Measurements from ENCODE around the gene TYK2. TPM values are rescaled to one million over a fixed set of nuclear protein-coding genes. Genes with fewer than 3 reads are reported as not detected.

Gene TYK2
- total RNA-seq, 1 experiment from 2014 or later: 66.4 TPM

- TF ChIP-seq AFF4 (CRISPR knock-in tag; IDR thresholded peaks at IDR 0.05; ENCODE audit: borderline replicate concordance) (no peak), NR3C1 (CRISPR knock-in tag; conservative IDR thresholded peaks at IDR 0.05; ENCODE audit: low read depth) (no peak), CREM (CRISPR knock-in tag; IDR thresholded peaks at IDR 0.05) (no peak), GABPB1 (CRISPR knock-in tag; IDR thresholded peaks at IDR 0.05) (peak; percentile 36; the same call in 1 of the 2 replicates), SMAD3 (CRISPR knock-in tag; IDR thresholded peaks at IDR 0.05; ENCODE audit: borderline replicate concordance) (no peak), IRF2 (CRISPR knock-in tag; IDR thresholded peaks at IDR 0.05; ENCODE audit: borderline replicate concordance, low read depth) (no peak), SP1 (CRISPR knock-in tag; conservative IDR thresholded peaks at IDR 0.05) (peak; percentile 91), ETV6 (CRISPR knock-in tag; IDR thresholded peaks at IDR 0.05) (no peak), IRF1 (CRISPR knock-in tag; IDR thresholded peaks at IDR 0.05) (no peak), ZNF281 (CRISPR knock-in tag; IDR thresholded peaks at IDR 0.05) (peak; percentile 58; the same call in 1 of the 2 replicates), NFYB (CRISPR knock-in tag; conservative IDR thresholded peaks at IDR 0.05; ENCODE audit: low read depth) (peak; percentile 60), MYBL2 (CRISPR knock-in tag; IDR thresholded peaks at IDR 0.05) (0 out of 2 replicates have a peak, but pooled peaks have one; percentile 35), NFE2L1 (CRISPR knock-in tag; IDR thresholded peaks at IDR 0.05) (peak; percentile 38; the same call in 1 of the 2 replicates), NR1H2 (CRISPR knock-in tag; IDR thresholded peaks at IDR 0.05) (no peak), FOXK1 (CRISPR knock-in tag; IDR thresholded peaks at IDR 0.05) (peak; percentile 40; the same call in 1 of the 2 replicates), ARID4B (CRISPR knock-in tag; IDR thresholded peaks at IDR 0.05; ENCODE audit: borderline replicate concordance) (peak; percentile 70), NFATC4 (CRISPR knock-in tag; IDR thresholded peaks at IDR 0.05) (no peak), MLX (CRISPR knock-in tag; IDR thresholded peaks at IDR 0.05) (no peak), RORB (CRISPR knock-in tag; IDR thresholded peaks at IDR 0.05) (no peak), ZNF317 (CRISPR knock-in tag; IDR thresholded peaks at IDR 0.05; ENCODE audit: borderline replicate concordance, low read depth) (no peak)
Measured at GRCh38 chr19:10332965-10333757, 47.2 kb downstream of the TYK2 start, which contains the start of gene RAVER1 (continued).
